RKO (cell line): Measurements from ENCODE around the gene LYVE1.

Experiments used
- DNase-seq: peaks from one replicate; pipeline ENCODE4 v3.0.0-alpha.2; 2016; ENCODE audit warnings: low spot score

The LYVE1 gene

DNA sequence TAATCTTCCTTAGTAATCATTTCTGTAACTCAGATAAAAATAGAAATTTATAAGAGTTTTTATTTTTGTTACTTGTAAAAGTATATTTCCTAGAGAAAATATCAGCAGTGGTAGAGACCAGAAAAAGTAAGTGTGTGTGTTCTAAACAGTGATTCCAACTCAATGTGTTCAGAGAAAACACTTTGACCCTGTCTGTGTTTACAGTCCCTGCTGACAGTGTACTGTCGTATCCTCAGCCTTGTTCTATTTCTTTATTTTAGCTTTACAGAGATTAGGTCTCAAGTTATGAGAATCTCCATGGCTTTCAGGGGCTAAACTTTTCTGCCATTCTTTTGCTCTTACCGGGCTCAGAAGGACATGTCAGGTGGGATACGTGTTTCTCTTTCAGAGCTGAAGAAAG, 10.2 kb downstream of the LYVE1 start:
- DNase-seq: no peak

DNA sequence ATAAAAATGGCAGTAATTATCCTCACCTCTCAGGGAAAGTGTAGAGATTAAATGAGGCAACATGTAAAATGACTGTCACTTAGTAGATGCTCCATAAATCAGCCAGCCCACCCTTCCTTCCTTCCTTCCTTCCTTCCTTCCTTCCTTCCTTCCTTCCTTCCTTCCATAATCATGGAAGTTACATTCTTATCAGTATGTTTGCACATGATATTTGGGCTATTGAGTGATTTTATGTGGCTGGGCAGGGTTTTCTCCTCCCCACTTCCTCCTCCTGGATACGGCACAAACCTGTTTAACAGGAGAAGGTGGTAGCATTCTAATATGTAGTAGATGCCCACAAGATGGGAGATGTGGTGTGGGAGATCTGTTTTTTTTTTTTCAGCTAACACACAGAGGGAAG, 11.9 kb downstream of the LYVE1 start:
- no peak for DNase-seq

DNA sequence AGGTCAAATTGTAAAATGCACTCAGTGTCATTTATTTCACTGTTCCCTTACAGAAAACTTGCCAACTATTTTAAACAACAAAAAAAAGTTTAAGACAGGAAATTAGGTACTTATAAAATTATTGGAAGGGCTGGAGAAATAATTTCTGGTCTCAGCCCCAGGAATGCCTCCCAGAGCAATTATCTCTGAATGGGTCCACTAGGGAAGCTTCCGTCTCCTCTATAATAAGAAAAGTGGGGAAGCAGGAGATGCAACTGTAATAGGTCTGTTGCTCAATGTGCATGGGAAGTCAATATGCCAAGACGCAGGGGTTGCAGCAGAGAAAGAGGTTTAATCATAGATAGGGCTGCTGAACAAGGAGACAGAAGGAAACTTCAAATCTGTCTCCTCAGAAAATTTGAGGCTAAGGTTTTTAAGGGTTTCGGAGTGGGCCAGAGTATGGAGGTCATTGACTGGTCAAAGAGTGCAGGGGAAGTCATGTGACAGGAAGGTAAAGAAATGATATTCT, 16.6 kb downstream of the LYVE1 start:
- DNase-seq: no peak

DNA sequence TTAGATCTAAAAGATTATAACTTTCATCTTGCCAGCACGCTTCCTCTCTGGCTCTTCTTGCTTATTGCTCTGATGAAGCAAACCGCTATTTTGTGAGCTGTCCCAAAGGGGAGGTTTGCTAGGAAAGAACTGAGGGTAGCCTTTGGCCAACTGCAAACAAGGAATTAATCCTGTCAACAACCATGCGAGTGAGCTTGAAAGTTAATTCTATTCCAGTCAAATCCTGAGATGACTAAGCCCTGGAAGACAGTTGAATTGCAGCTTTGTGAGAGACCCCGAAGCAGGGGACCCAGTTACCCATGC, 17.2 kb downstream of the LYVE1 start:
- no peak for DNase-seq

DNA sequence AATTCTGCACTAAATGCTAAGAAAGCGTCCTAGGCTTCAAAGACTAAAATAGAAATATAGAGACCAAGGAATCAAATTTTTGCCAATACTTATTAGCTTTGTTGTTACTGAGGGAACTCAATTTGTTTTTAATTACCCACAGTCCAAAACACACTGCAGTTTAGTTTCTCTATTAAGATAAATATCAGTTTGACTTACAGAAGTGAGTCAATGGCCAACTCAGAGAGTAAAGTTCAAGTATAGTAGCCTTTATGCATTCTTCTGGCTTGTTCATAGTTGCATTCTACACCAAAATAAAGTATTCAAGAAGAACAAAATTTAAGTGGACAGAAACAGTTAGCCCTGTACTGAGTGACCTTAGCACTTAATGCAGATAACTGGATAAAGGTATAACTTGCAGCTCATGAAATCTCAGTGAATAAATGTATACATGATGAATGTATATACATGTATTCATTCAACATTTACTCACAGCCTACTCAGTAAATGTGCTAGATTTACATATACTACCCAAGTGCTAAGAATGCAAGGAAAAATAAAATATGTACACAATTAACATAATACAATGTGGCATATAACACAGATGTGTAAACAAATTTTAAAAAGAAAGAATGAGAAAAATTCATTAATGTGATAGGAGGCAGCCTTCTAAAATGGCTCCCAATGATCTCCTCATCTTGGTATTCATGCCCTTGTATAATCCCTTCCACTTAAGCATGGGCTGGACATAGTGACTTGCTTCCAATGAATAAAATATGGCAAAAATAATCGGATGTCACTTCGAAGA, 17.8 kb downstream of the LYVE1 start:
- DNase-seq: peak; percentile 66

DNA sequence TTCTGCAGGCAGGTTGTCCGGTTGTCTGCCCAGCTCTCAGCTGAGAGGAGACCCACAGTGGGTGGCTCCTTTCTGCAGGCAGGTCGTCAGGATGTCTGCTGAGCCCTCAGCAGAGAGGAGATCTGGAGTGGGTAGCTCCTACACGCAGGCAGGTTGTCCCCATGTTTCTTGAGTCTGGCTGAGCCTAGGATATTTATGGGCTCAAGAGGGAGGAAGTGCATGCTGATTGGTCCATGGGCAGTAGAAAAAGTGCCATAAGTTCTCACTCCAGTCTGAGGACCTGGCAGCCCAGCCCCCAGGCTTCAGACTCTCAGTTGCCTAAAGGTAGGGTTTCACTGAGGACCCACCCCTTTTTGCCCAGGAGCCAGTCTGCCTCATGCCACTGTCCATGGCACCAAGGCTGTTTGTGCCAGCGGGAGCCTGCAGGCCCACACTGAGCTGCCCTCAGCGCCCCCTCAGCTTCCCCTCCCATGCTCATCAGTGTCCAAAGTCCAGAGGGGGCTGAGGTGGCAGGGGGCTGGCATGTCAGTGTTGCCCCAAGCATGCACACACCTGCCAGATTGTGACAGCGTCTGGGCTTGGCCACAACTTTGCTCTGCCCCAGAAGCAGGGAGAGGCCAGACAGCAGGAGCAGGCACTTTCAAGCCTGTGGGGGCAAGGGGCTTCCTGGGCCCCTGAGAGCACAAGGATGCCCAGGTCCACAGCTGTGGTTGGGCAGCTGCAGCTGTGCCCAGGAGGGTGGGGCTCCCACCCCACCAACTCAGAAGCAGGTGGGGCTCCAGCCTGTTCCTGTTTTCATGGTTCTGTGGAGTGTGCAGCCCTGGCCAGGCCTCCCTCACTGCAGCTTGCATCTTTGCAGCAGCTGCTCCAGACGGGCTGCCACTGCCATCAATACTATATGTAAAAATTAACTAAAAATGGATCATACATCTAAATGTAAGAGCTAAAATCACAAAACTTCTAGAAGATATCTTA, 23.7 kb downstream of the LYVE1 start:
- DNase-seq: no peak

DNA sequence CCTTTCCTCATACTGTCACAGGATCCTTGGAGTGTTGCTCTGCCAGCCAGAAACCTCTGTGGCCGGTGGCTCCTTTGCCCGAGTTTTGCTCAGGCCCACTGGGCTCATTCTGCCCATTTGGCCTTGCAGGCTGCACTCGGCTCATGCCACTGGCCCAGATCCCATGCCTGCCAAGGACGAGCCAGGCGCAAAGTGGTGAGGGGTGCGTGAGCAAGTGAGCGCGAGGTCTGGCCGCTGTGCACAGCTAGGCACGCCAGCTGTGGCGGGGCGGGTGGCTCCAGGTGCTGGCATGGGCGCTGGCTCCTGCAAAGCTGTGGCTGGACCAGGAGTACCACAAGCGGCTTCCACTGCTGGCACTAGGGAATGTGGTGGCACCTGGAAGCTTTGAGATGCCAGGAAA, 24.7 kb downstream of the LYVE1 start:
- no peak for DNase-seq

DNA sequence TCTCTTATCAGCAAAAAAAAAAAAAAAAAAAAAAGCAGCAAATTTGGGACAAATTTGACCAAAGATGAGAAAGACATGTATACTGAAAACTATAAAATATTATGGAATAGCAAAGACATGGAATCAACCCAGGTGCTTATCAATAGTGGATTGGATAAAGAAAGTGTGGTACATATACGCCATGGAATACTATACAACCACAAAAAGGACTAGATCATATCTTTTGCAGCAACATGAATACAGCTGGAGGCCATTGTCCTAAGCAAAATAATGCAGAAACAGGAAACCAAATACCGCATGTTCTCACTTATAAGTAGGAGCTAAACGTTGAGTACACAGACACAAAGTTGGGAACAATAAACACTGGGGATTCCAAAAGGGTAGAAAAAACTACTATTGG, 25.7 kb downstream of the LYVE1 start:
- DNase-seq: no peak

DNA sequence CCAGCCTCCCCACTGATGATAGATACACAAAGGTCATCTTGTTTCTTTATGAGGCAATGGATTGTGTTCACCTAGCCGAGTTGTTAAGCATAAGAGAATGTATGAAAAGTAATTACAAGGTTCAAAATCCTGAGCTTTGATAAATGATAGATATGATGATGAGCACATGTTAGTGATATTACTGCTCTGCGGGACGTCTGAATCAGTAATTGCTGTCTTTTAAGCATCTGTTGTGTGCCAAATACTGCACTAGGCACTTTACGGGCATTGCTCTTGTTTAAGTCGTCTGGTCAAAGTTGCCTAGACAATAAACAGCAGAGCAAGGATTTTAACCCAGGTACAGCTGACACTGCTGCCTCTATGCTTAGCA, 26.9 kb downstream of the LYVE1 start:
- no peak for DNase-seq

DNA sequence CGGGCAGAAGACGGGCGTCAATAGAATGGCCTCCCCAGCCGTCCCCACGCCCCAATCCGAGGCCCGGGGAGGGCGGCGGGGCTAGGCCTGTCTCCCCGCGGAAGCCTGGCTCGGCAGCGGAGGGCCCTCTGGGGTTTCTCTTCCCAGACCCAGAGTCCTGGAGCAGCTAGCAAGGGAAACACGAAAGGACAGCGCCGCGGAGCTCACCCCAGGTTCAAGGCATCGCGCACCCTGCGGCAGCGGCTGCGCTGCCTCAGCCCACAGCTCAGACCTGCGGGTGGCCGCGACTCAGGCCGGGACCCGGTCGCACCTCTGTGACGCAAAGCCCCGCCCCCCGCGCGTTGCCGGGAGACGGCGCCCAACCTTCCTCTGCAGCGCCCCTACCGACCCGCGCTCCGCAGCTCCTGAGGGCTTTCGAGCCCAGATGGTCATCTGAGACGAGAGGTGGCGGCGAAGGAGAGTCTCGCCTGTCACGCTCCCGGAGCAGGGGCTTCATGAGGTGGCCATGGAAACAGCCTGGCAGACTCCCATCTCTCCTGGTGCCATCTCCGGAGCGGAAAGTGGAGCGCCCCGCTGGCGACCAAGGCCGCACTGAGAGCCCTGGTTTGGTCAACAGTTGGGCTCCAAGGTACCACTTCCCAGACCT, 27.4 kb downstream of the LYVE1 start, which contains the start of gene RNF141:
Gene RNF141, minus strand, starts transcription at position 273 of the 646 bp plus-strand sequence. CDS start 7,029 bp downstream, outside the sequence.
- peak; percentile 93 for DNase-seq

DNA sequence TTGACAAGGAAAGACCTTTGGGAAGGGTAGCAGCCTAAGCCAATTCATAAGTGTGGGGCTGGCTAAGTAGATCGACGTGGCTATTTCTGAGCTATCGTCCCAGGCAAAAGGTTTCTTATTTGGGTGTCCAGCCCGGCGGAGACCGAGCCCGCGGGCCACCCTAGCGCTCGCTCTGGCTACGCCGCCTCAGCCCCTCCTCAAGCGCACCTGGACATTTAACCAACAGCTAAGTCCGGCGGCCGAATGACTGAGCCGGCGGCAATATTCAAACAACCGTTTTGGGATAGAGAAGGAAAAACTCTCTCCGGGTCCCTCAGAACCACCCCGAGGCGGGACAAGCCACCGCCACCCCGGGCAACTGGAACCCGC, 27.9 kb downstream of the LYVE1 start:
- peak; percentile 41 for DNase-seq

DNA sequence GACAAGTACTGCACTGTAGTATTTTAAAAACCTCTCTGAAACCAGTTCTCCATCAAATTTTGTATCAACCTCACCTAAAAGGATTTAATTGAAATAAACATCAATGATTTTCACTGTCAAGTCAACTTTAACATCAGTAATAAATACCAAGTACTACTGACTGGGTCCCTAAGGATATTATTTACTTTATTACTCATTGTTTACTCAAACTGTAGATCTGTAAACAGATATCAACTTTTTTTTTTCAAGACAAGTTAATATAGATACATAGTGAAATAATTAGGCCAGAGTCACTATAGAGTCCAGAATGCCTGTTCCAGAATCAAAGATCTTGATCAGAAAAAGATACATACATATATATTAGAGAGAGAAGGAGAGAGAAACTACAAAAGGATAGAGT, 29.1 kb downstream of the LYVE1 start:
- peak; percentile 10 for DNase-seq

DNA sequence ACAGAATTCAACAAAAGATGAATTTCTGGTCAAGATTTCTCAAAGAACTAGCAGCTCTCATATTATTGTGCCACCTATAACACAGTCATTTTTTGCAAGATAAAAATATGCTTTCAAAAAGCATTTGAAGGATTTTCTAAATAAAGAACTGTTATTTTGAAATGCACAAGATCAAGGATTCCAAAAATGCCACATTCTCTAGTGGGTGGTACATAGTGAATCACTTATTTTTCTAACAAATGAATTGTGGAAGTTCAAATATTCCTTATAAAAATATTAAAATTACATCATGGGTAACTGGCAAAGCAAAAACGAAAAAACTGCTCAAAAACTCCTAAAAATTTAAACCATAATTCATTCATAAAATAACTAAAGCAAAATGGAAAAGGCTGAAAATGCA, 29.5 kb downstream of the LYVE1 start:
- DNase-seq: no peak

DNA sequence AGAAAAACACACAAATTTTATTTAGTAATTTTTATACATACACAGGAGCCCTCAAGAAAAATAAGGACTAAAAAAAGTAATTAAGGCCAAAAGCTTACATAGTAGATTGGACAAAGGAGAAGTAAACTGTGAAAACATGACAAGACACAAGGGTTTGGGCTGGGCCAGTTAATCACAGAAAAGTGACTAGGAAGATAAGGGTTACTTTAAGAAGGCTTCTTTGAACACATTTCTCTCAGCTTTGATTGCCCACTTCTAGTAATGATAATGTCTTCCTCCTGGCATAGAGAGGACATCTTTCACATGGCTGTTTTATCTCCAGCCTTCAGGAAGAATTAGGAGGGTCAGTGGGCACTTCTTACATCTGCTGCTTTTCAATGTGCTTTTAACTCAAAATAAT, 30.9 kb downstream of the LYVE1 start:
- no peak for DNase-seq

DNA sequence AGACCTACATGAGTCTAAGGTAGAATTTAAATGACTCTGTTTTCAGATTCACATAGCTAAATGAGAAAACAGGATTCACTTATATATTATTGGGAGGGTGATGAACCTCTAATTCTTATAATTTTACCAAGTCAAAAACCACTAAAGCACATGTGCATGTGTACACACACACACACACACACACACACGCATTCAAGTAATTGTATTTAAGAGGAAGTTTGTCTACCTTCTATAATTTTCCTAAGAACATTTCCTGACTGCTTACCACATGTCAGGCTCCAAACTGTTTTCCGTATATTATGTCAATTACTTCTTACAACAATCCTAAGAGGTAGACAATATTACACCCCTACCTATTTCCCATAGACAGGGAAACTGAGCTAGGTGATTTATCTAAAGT, 34.1 kb downstream of the LYVE1 start:
- DNase-seq: no peak

DNA sequence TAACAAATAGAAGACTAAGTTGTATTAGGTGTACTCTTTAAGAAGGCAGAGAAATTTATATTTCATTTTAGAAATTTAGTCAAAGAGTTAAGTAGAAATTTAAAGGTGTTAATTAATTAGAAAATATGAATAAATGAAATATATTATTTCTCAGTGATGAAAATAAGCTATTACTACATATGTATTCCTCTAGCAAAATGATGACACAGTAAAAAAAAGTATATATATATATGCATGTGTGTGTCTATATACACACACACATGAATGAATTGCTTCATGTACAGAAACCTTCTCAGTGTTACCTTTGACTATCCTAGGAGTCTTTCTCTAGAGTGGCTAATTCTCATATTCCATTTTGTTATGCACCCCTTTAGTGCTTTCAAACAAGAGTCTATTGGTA, 35.1 kb downstream of the LYVE1 start:
- no peak for DNase-seq

DNA sequence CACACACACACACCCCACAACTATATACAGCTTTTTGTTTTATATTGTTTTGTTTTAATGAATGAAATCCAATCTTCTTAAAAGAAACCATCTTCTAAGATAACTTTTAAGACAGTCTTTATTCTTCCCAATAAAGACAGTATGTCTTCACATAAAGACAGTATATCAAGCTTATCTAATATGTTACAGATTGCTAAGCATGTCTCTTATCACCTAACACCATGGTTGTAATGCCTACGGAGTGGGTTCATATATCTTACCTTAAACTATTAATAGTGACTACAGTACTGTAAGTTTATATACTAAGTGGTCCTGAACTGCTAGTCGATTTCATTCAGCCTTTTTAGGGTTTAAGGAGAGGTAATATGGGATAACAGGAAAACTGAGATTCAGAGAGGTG, 35.9 kb downstream of the LYVE1 start:
- DNase-seq: no peak

DNA sequence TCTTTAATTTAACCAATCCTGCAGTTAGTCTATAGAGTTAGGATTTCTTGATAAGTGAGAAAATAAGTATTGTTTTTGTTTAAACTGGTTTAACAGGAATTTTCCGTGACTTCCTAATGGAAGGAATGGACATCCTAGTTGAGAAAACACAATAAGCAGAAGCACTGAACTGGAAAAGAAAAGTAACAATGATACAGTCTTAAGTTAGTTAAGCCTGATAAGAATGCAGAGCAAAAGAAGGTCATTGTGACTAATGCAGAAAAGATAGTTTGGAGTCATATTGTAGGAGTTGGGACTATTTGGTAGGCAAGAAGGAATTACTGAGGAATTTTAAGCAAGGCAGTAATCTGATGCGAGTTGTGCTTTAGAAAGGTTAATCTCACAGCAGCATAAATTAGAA, 39.2 kb downstream of the LYVE1 start:
- no peak for DNase-seq

DNA sequence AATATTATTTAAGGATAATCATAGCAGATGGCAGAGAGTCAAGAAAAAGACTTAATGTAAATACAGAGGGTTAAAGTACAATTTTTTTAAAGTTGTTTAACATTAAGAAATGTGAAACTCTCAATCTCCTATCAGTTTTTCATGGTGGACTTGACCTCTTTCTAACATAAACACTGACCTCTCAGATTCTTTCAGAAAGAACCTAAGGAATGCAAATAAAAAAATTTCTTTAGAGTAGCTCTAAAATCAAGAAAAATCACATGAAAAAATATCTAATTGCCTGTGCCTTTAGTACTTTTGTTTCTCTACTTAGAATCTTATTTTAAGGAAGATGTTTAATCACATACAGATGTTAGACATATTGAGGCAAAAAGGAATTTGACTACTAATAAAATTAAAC, 40.3 kb downstream of the LYVE1 start:
- no peak for DNase-seq

DNA sequence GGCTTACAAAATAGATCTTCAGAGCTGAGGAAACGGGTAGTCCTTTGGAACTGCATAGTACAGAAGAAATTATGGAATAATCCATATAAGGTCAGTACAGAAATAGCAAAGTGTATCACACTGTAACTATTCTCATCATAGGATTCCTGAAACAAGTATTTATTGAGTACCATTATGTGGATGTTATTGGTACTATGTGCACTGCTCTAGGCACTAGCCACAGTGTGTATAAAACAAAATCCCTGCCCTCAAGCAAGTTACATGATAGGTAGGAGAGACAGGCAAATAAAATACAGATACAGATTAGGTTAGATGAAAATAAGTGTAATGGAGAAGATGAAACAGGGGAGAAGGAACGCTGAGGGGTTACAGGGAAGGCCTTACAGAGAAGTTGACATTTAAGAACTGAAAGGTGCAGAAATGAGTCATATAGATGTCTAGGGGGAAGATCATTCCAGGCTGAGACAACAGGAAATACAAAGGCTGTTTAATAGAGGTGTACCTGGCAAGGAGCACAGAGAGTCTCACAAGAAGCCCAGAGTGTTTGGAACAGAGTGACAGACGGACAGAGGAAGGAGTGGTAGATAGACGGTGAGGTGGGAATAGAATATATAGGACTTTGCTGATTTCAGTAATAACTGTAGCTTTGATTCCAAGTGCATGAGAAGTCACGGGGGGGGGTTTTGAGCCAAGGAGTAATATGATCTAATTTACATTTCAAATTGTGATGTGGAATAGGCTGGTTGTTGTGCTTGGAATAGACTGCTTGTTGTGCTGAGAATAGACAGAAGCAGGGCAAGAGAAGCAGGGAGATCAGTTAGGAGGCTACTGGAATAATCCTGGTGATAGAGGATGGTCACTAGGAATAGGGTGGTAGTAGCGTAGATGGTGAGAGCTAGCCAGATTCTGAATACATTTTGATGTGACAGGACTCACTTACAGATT, 41.2 kb downstream of the LYVE1 start:
- DNase-seq: no peak

DNA sequence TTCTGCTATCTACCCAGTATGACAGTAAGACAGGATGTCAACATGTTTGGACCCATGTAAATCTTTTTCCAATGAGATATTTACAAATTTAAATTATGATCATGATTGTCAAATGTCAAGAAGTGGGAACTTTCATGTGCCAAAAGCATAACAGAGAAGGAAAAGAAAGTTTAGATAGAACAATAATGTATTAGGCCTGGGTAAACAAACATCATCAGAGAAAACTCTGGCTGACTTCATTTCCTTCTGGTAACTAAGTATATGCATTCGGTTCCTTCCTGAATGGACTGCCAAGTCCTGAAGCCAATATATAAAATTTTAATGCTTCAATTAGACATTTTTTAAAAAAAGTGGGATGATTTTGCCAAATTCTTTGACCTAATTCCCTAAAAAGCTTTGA, 44.0 kb downstream of the LYVE1 start:
- DNase-seq: no peak

DNA sequence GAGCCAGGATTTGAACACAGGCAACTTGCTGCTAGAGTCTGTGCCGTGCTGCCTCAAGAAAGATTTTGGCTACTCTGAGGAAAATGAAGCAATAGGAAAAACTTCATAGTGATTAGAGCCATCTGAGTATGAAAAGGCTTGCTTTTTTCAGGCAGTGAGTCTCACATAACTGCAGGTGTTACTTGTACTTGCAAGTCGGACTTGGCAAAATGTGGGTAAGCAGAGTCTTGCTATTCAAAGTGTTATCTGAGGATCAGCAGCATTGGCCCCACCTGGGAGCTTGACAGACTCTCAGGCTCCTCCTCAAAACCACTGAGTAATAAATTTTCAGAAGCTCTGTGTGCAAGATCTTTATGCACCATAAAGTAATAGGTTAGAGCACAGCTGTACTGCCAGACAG, 45.5 kb downstream of the LYVE1 start:
- no peak for DNase-seq
